ENCODE data around the gene DLG4. TPM values are rescaled to one million over a fixed set of nuclear protein-coding genes. Genes with fewer than 3 reads are reported as not detected.

Gene DLG4
- total RNA-seq, 1 experiment from 2014 or later: 59.7 TPM

DNA sequence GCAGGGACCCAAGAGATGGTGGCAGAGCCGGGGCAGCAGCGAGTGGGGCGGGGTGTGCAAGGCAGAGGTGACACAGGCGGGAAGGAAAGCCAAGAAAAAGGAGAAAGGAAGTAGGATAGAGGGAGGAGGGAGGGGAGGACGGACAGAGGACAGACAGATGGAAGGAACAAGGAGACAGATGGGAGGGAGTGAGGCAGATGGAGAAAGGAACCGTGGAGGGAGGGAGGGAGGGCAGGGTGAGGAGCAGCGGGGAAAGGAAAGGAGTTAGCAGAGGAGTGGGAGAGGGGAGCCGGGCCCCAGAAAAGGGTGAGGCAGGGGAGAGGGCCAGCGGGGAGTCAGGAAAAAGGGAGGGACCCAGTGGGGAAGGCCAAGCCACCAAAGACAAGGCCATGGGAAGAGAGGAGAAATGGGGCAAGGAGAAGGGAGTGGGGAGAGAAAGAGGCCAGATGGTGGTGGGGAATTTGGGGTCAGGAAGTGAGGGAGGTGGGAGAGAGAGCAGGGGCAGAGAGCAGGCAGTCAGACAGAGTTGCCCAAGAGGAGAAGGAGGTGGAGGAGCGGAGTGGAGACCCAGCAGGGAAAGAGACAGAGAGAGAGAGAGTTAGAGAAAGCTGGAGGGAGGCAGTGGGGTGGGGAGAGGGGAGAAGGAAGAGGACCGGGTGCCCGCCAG, 27.2 kb downstream of the DLG4 start (continued):
- TF ChIP-seq, protein P1, sequence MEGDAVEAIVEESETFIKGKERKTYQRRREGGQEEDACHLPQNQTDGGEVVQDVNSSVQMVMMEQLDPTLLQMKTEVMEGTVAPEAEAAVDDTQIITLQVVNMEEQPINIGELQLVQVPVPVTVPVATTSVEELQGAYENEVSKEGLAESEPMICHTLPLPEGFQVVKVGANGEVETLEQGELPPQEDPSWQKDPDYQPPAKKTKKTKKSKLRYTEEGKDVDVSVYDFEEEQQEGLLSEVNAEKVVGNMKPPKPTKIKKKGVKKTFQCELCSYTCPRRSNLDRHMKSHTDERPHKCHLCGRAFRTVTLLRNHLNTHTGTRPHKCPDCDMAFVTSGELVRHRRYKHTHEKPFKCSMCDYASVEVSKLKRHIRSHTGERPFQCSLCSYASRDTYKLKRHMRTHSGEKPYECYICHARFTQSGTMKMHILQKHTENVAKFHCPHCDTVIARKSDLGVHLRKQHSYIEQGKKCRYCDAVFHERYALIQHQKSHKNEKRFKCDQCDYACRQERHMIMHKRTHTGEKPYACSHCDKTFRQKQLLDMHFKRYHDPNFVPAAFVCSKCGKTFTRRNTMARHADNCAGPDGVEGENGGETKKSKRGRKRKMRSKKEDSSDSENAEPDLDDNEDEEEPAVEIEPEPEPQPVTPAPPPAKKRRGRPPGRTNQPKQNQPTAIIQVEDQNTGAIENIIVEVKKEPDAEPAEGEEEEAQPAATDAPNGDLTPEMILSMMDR (IDR thresholded peaks at IDR 0.05): no peak
- TF ChIP-seq SMAD4 (CRISPR knock-in tag; IDR thresholded peaks at IDR 0.05) (no peak), GTF2I (CRISPR knock-in tag; conservative IDR thresholded peaks at IDR 0.05) (no peak)
- TF ChIP-seq, protein P2, sequence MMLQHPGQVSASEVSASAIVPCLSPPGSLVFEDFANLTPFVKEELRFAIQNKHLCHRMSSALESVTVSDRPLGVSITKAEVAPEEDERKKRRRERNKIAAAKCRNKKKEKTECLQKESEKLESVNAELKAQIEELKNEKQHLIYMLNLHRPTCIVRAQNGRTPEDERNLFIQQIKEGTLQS (CRISPR knock-in tag; conservative IDR thresholded peaks at IDR 0.05): no peak
- TF ChIP-seq, protein P3, sequence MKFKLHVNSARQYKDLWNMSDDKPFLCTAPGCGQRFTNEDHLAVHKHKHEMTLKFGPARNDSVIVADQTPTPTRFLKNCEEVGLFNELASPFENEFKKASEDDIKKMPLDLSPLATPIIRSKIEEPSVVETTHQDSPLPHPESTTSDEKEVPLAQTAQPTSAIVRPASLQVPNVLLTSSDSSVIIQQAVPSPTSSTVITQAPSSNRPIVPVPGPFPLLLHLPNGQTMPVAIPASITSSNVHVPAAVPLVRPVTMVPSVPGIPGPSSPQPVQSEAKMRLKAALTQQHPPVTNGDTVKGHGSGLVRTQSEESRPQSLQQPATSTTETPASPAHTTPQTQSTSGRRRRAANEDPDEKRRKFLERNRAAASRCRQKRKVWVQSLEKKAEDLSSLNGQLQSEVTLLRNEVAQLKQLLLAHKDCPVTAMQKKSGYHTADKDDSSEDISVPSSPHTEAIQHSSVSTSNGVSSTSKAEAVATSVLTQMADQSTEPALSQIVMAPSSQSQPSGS (CRISPR knock-in tag; IDR thresholded peaks at IDR 0.05; ENCODE audit: borderline replicate concordance, low read depth): no peak

DNA sequence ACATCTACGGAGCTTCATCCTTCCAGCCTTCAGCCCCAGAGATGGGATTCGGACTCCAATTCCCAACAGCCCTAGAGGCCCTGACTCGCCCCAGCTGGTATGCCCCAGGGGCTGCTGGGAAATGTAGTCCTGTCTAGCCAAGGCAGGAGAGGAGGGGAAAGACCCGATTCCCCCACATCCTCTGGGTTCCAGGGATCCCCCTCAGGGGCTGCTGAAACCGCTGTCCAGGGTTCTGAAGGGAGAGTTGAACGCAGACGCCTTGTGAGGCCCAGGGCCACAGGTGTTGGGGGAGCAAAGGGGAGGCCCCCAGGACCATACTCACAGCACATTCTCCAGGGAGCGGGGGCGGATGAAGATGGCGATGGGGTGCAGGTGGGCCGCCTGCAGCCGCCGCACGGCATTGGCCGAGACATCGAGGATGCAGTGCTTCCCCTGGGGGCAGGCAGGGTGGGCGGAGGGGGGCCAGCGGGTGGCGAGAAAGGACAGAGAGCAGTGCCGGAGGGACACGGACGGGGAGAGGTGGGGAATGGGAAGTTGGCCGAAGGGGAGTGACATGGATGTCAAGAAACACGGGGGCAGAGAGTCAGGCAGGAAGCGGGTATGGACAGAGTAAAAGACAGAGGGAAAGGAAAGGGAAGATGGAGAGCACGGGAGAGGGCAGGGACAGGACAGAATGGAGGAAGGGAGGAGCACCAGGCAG, 27.9 kb downstream of the DLG4 start:
- peak; percentile 95 for ATAC-seq
- no peak overlapping the region for H3K4me3 Mint-ChIP-seq
- no peaks in the 10 kb centered on the region for H3K4me1 Mint-ChIP-seq
- ChIA-PET CTCF (interaction anchor here (0.7 to 1.0 kb wide), 2 partner anchors 14 to 23 kb away, joined by 4 to 5 read pairs; no protein-coding TSS in a partner anchor), POLR2A (no interaction called here)
- no peaks in the 10 kb centered on the region for H3K27me3 Mint-ChIP-seq (ENCODE audit: low read depth)
- peak; percentile 86 for DNase-seq (ENCODE audit: low spot score)
- no peaks in the 10 kb centered on the region for H3K9me3 Mint-ChIP-seq
- peak overlapping the region; percentile 64 for H3K27ac Mint-ChIP-seq
- no peak for TF ChIP-seq ZBTB21 (CRISPR knock-in tag; IDR thresholded peaks at IDR 0.05; ENCODE audit: borderline replicate concordance)
- TF ChIP-seq NR3C1 (CRISPR knock-in tag; conservative IDR thresholded peaks at IDR 0.05; ENCODE audit: low read depth): 0 out of 2 replicates have a peak, but pooled peaks have one; percentile 28
- TF ChIP-seq, protein P4, sequence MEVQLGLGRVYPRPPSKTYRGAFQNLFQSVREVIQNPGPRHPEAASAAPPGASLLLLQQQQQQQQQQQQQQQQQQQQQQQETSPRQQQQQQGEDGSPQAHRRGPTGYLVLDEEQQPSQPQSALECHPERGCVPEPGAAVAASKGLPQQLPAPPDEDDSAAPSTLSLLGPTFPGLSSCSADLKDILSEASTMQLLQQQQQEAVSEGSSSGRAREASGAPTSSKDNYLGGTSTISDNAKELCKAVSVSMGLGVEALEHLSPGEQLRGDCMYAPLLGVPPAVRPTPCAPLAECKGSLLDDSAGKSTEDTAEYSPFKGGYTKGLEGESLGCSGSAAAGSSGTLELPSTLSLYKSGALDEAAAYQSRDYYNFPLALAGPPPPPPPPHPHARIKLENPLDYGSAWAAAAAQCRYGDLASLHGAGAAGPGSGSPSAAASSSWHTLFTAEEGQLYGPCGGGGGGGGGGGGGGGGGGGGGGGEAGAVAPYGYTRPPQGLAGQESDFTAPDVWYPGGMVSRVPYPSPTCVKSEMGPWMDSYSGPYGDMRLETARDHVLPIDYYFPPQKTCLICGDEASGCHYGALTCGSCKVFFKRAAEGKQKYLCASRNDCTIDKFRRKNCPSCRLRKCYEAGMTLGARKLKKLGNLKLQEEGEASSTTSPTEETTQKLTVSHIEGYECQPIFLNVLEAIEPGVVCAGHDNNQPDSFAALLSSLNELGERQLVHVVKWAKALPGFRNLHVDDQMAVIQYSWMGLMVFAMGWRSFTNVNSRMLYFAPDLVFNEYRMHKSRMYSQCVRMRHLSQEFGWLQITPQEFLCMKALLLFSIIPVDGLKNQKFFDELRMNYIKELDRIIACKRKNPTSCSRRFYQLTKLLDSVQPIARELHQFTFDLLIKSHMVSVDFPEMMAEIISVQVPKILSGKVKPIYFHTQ (CRISPR knock-in tag; IDR thresholded peaks at IDR 0.05): no peak
- TF ChIP-seq, protein P5, sequence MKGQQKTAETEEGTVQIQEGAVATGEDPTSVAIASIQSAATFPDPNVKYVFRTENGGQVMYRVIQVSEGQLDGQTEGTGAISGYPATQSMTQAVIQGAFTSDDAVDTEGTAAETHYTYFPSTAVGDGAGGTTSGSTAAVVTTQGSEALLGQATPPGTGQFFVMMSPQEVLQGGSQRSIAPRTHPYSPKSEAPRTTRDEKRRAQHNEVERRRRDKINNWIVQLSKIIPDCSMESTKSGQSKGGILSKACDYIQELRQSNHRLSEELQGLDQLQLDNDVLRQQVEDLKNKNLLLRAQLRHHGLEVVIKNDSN (CRISPR knock-in tag; IDR thresholded peaks at IDR 0.05): peak; percentile 91
- TF ChIP-seq, protein P6, sequence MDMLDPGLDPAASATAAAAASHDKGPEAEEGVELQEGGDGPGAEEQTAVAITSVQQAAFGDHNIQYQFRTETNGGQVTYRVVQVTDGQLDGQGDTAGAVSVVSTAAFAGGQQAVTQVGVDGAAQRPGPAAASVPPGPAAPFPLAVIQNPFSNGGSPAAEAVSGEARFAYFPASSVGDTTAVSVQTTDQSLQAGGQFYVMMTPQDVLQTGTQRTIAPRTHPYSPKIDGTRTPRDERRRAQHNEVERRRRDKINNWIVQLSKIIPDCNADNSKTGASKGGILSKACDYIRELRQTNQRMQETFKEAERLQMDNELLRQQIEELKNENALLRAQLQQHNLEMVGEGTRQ (CRISPR knock-in tag; IDR thresholded peaks at IDR 0.05): peak; percentile 90
- 0 out of 2 replicates have a peak, but pooled peaks have one; percentile 20 for TF ChIP-seq TEAD4 (CRISPR knock-in tag; IDR thresholded peaks at IDR 0.05)
- TF ChIP-seq, protein P7, sequence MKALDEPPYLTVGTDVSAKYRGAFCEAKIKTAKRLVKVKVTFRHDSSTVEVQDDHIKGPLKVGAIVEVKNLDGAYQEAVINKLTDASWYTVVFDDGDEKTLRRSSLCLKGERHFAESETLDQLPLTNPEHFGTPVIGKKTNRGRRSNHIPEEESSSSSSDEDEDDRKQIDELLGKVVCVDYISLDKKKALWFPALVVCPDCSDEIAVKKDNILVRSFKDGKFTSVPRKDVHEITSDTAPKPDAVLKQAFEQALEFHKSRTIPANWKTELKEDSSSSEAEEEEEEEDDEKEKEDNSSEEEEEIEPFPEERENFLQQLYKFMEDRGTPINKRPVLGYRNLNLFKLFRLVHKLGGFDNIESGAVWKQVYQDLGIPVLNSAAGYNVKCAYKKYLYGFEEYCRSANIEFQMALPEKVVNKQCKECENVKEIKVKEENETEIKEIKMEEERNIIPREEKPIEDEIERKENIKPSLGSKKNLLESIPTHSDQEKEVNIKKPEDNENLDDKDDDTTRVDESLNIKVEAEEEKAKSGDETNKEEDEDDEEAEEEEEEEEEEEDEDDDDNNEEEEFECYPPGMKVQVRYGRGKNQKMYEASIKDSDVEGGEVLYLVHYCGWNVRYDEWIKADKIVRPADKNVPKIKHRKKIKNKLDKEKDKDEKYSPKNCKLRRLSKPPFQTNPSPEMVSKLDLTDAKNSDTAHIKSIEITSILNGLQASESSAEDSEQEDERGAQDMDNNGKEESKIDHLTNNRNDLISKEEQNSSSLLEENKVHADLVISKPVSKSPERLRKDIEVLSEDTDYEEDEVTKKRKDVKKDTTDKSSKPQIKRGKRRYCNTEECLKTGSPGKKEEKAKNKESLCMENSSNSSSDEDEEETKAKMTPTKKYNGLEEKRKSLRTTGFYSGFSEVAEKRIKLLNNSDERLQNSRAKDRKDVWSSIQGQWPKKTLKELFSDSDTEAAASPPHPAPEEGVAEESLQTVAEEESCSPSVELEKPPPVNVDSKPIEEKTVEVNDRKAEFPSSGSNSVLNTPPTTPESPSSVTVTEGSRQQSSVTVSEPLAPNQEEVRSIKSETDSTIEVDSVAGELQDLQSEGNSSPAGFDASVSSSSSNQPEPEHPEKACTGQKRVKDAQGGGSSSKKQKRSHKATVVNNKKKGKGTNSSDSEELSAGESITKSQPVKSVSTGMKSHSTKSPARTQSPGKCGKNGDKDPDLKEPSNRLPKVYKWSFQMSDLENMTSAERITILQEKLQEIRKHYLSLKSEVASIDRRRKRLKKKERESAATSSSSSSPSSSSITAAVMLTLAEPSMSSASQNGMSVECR (CRISPR knock-in tag; IDR thresholded peaks at IDR 0.05; ENCODE audit: borderline replicate concordance): 0 out of 2 replicates have a peak, but pooled peaks have one; percentile 46
- TF ChIP-seq, protein P1 (IDR thresholded peaks at IDR 0.05): no peak
- peak; percentile 49; the same call in 1 of the 2 replicates for TF ChIP-seq TEAD1 (CRISPR knock-in tag; IDR thresholded peaks at IDR 0.05)
- TF ChIP-seq SMAD4 (CRISPR knock-in tag; IDR thresholded peaks at IDR 0.05): peak; percentile 35; the same call in 1 of the 2 replicates
- TF ChIP-seq TP53 (CRISPR knock-in tag; IDR thresholded peaks at IDR 0.05): 0 out of 2 replicates have a peak, but pooled peaks have one; percentile 32
- H3K36me3 Mint-ChIP-seq: peaks cover 27% of the 10 kb centered on the region
